HS-27A (cell line): ENCODE data around the gene ZNHIT2.
A peak's percentile ranks its signal among the peaks of the same experiment; 100 is the strongest.

Experiments
- DNase-seq: peaks from one replicate; pipeline ENCODE4 v3.0.0-alpha.2; 2012; ENCODE audit warnings: low read depth, missing footprints

The ZNHIT2 gene

GRCh38 chr11:65134240-65134951 lies 16.9 kb upstream of the ZNHIT2 start, which contains the start of gene SYVN1:
TSS of gene SYVN1 (minus strand) at chr11:65134519. CDS start at chr11:65133601, 918 bp downstream.
- DNase-seq, result peak; percentile 86

GRCh38 chr11:65133724-65134123 lies 16.2 kb upstream of the ZNHIT2 start:
- DNase-seq, result no peak

- DNase-seq, result no peak
Measured at GRCh38 chr11:65132988-65133700, 15.6 kb upstream of the ZNHIT2 start.

- no peak for DNase-seq
Measured at GRCh38 chr11:65132238-65132987, 14.9 kb upstream of the ZNHIT2 start.

- DNase-seq, result no peak
Measured at GRCh38 chr11:65131895-65132237, 14.4 kb upstream of the ZNHIT2 start.

- no peak for DNase-seq
Measured at GRCh38 chr11:65131417-65131776, 13.9 kb upstream of the ZNHIT2 start.

GRCh38 chr11:65130631-65131416 lies 13.3 kb upstream of the ZNHIT2 start:
- DNase-seq, result no peak

GRCh38 chr11:65129649-65130441 lies 12.3 kb upstream of the ZNHIT2 start:
- no peak for DNase-seq

GRCh38 chr11:65128182-65129145 lies 11.0 kb upstream of the ZNHIT2 start:
- DNase-seq, result no peak

- DNase-seq, result no peak
Measured at GRCh38 chr11:65127473-65128181, 10.1 kb upstream of the ZNHIT2 start.

GRCh38 chr11:65126624-65127274 lies 9.2 kb upstream of the ZNHIT2 start:
- no peak for DNase-seq

- DNase-seq, result no peak
Measured at GRCh38 chr11:65125197-65126056, 7.9 kb upstream of the ZNHIT2 start.

GRCh38 chr11:65124480-65125196 lies 7.1 kb upstream of the ZNHIT2 start:
- DNase-seq, result no peak

- peak; percentile 94 for DNase-seq
Measured at GRCh38 chr11:65121865-65122696, 4.6 kb upstream of the ZNHIT2 start, which contains the start of the genes FAU and MRPL49. TSS of gene FAU (minus strand) at chr11:65122134. CDS start at chr11:65121813, 321 bp downstream. TSS of gene MRPL49 (plus strand) at chr11:65122321. CDS start at chr11:65122347, 26 bp downstream.

GRCh38 chr11:65121447-65121864 lies 4.0 kb upstream of the ZNHIT2 start:
- no peak for DNase-seq

GRCh38 chr11:65120831-65121230 lies 3.3 kb upstream of the ZNHIT2 start:
- no peak for DNase-seq
